GM13977 (cell line): ENCODE results near the gene MORF4L1.

Experiments
- DNase-seq: peaks from one replicate; pipeline ENCODE4 v3.0.0; 2012; ENCODE audit warnings: low spot score
- CTCF ChIP-seq: IDR thresholded peaks from 2 replicates; pipeline ENCODE4 v1.5.1; 2012; ENCODE audit warnings: mild to moderate bottlenecking, control low read depth; ENCODE audit not compliant: insufficient read depth; ENCODE audit errors: extremely low read depth, missing control alignments
- in situ Hi-C: fragments of 300-500 bp; cut with MboI; formaldehyde crosslinking; loops from one replicate; pipeline ENCODE4 v1.12.0; 2022; ENCODE audit warnings: low sequenced_read_pairs, low pct_unique_long_range_greater_than_20kb, mixed read lengths, inconsistent platforms; ENCODE audit not compliant: unreplicated experiment

The MORF4L1 gene

GRCh38 chr15:78931439-78932257 is 59.0 kb downstream of the MORF4L1 start:
- DNase-seq = no peak
- TF ChIP-seq CTCF = no peak
- in situ Hi-C loops = no loop called here

DNA sequence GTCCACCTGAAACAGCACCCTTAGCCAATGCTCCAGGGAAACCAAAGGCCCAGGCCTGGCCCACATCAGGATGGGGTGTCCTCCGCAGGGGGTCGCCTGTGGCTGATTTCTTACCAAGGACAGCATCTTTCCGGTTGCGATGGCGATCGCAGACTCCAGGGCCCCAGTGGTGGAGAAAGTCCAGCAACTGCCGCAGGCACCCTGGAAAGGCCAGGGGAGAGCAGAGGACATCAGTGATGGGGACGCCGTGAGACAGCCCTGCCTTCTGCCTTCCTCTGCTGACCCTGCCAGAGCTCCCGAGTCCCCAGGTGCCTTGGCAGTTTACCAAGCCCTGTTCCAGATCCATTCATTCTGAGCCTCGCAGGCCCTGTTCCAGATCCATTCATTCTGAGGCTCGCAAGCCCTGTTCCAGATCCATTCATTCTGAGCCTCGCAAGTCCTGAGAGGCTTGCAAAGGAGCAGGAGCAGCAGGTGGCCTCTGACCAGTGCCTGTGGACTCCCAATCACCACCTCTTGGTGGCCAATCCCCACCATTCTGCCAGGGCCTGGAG is 59.6 kb downstream of the MORF4L1 start:
- in situ Hi-C loops = no loop called here
- TF ChIP-seq CTCF = no peak

GRCh38 chr15:78933187-78933822 is 60.6 kb downstream of the MORF4L1 start:
- in situ Hi-C loops = no loop called here
- no peak for TF ChIP-seq CTCF
- no peak for DNase-seq

More for the DNA sequence above, 59.6 kb downstream of the MORF4L1 start:
- no peak for DNase-seq

- no peak for DNase-seq
- no peak for TF ChIP-seq CTCF
- in situ Hi-C loops = no loop called here
Observed at GRCh38 chr15:78933823-78934654, 61.3 kb downstream of the MORF4L1 start.

DNA sequence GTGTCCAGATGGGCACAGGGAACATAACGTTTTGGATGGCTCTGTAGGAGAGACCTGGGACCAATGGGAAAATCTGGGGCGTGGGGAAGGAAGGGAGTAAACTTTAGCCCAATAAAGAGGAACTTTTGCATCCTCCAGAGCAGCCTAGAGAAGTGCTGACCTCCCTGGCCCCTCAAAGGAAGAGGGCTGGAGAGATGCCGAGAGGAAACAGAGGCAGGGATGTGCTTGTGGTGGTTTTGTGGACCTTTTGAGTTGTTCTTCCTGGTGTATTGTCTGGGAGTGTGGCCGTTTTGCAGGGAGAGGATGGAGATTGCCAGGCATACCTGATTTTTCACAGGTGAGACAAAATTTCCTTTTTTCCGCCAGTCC is 61.9 kb downstream of the MORF4L1 start:
- DNase-seq = no peak
- in situ Hi-C loops = no loop called here
- TF ChIP-seq CTCF = no peak

DNA sequence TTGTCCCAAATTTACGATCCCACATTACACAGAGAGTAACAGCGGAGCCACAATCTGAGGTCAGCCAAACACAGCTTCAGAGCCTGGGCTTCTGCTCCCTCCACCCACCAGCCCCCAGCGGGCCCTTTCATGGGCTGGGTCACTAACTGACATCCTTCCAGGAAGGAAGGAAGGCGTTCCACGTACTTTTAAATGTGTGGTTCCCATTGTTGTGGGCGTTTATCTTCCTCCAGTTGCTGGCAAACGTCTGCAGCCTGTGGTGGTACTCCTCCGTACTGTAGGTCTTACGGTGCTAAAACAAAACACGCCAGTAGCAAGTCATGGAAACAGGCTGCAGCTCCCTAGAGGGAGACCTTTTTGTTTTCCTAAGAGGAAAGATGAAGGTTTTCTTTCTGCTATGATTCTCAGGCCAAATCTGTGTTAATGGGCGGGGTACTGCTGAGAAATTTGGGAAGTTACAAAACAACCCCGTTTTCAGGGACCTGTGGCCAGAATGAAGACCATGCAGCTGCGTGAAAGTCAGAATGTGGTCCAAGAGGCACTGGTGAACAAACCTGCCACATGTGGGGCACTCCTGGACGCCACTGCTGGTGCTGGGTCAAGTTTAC is 64.5 kb downstream of the MORF4L1 start:
- in situ Hi-C loops = no loop called here
- no peak for DNase-seq
- no peak for TF ChIP-seq CTCF
